HepG2 (cell line): ENCODE data around the gene BTAF1. TPM values are rescaled to one million over a fixed set of nuclear protein-coding genes. Genes with fewer than 3 reads are reported as not detected.

Source experiments
- FOXO1 ChIP-seq: sonication (generic); formaldehyde crosslinking; IDR thresholded peaks from 2 replicates; pipeline ENCODE4 v1.4.0; 2020; ENCODE audit warnings: missing genetic modification reagents
- FOXP4 ChIP-seq: sonication (generic); formaldehyde crosslinking; IDR thresholded peaks from 2 replicates; pipeline ENCODE4 v1.4.0; 2020; ENCODE audit warnings: missing genetic modification reagents
- GABPA ChIP-seq, 2 experiments: IDR thresholded peaks; 2 replicates each; pipeline ENCODE4 v1.6.1; 2011 to 2016; ENCODE audit warnings: low read depth in 2 of 2, low read length in 1 of 2, missing biosample characterization in 1 of 2, missing genetic modification characterization in 1 of 2
- HNRNPH1 ChIP-seq: fragments of 200-400 bp; formaldehyde crosslinking; optimal IDR thresholded peaks from 2 replicates; pipeline ENCODE3; 2017; ENCODE audit warnings: mild to moderate bottlenecking, low read depth, low read length
- JUNB ChIP-seq: sonication (generic); formaldehyde crosslinking; IDR thresholded peaks from 2 replicates; pipeline ENCODE4 v1.8.0; 2022; ENCODE audit warnings: missing genetic modification reagents, mild to moderate bottlenecking, borderline replicate concordance
- MED13 ChIP-seq: sonication (generic); formaldehyde crosslinking; IDR thresholded peaks from 2 replicates; pipeline ENCODE4 v1.5.0; 2020; ENCODE audit warnings: missing genetic modification reagents
- MEF2D ChIP-seq: sonication (generic); formaldehyde crosslinking; IDR thresholded peaks from 2 replicates; pipeline ENCODE4 v1.5.1; 2020; ENCODE audit warnings: mild to moderate bottlenecking, missing genetic modification reagents
- PHF21A ChIP-seq: sonication (generic); formaldehyde crosslinking; IDR thresholded peaks from 2 replicates; pipeline ENCODE4 v1.5.0; 2020; ENCODE audit warnings: mild to moderate bottlenecking, missing genetic modification reagents
- SIX1 ChIP-seq: sonication (generic); formaldehyde crosslinking; IDR thresholded peaks from 2 replicates; pipeline ENCODE4 v1.4.0; 2020; ENCODE audit warnings: missing genetic modification reagents, borderline replicate concordance
- YY1 ChIP-seq: IDR thresholded peaks from 2 replicates; pipeline ENCODE4 v1.6.1; 2011; ENCODE audit warnings: low read length, low read depth, moderate library complexity, mild to moderate bottlenecking; ENCODE audit not compliant: insufficient read depth, insufficient replicate concordance
- ZBTB46 ChIP-seq: sonication (generic); formaldehyde crosslinking; IDR thresholded peaks from 2 replicates; pipeline ENCODE4 v1.4.0; 2020; ENCODE audit warnings: mild to moderate bottlenecking, missing genetic modification reagents, borderline replicate concordance
- ZFP36L2 ChIP-seq: sonication (generic); formaldehyde crosslinking; IDR thresholded peaks from 2 replicates; pipeline ENCODE4 v1.4.0; 2020; ENCODE audit warnings: missing genetic modification reagents
- ZMYM3 ChIP-seq: sonication (generic); formaldehyde crosslinking; IDR thresholded peaks from 2 replicates; pipeline ENCODE4 v1.5.1; 2020; ENCODE audit warnings: mild to moderate bottlenecking, missing genetic modification reagents
- ZNF142 ChIP-seq: sonication (generic); formaldehyde crosslinking; IDR thresholded peaks from 2 replicates; pipeline ENCODE4 v1.4.0; 2020; ENCODE audit warnings: missing genetic modification reagents
- ZNF713 ChIP-seq: sonication (generic); formaldehyde crosslinking; IDR thresholded peaks from 2 replicates; pipeline ENCODE4 v1.4.0; 2020; ENCODE audit warnings: mild to moderate bottlenecking, missing genetic modification reagents
- ZNF749 ChIP-seq: sonication (generic); formaldehyde crosslinking; IDR thresholded peaks from 2 replicates; pipeline ENCODE4 v1.8.0; 2022; ENCODE audit warnings: mild to moderate bottlenecking, missing genetic modification reagents, moderate library complexity, borderline replicate concordance
- ZNF781 ChIP-seq: sonication (generic); formaldehyde crosslinking; IDR thresholded peaks from 2 replicates; pipeline ENCODE4 v1.5.1; 2020; ENCODE audit warnings: borderline replicate concordance, mild to moderate bottlenecking, missing genetic modification reagents; ENCODE audit errors: not compliant biosample characterization
- ZNF83 ChIP-seq: sonication (generic); formaldehyde crosslinking; IDR thresholded peaks from 2 replicates; pipeline ENCODE4 v1.4.0; 2020; ENCODE audit warnings: missing genetic modification reagents, mild to moderate bottlenecking, borderline replicate concordance
- polyA plus RNA-seq, 8 experiments: library from polyadenylated mRNA; depleted of rRNA in 3 of 8; stranded (reverse) in 7 of 8; unstranded in 1 of 8; fragments of >200 nt; fragmentation: Illumina TruSeq in 4 of 8; extraction: Trizol in 4 of 8; gene quantifications; 2 replicates each; pipeline versions ENCODE4 v1.2.1 to v1.2.3, GENCODE V29; 2011 to 2016; ENCODE audit warnings: low read depth in 4 of 8, missing spikeins in 1 of 8, mixed read lengths in 1 of 8; ENCODE audit not compliant: insufficient read depth in 1 of 8
- total RNA-seq, 5 experiments: library from RNA; depleted of rRNA; stranded (reverse); fragments of >200 nt; fragmentation: Illumina TruSeq; extraction: Trizol; gene quantifications; 2 replicates each; pipeline ENCODE4 v1.2.3, GENCODE V29; 2016; ENCODE audit warnings: low read depth in 1 of 5

The BTAF1 gene
- total and polyA plus RNA-seq, 2 of the 13 experiments (the other 11 are each of a cell fraction or from before 2014, with no cell fraction given): 38.6 to 54.1 TPM

GRCh38 chr10:91923371-91924211 lies at the start of gene BTAF1 (continued):
- TF ChIP-seq FOXP4 (CRISPR knock-in tag) (peak; percentile 39; the same call in 1 of the 2 replicates), ZNF83 (CRISPR knock-in tag) (peak; percentile 28; the same call in 1 of the 2 replicates), MEF2D (CRISPR knock-in tag) (peak; percentile 75), FOXO1 (CRISPR knock-in tag) (no peak; the same call in 1 of the 2 replicates), PHF21A (peak; percentile 63; the same call in 1 of the 2 replicates), MED13 (peak; percentile 81), ZNF142 (CRISPR knock-in tag) (peak; percentile 64; the same call in 1 of the 2 replicates), YY1 (peak; percentile 73), HNRNPH1 (no peak), ZFP36L2 (CRISPR knock-in tag) (no peak), ZNF713 (peak; percentile 82; the same call in 1 of the 2 replicates), ZNF781 (peak; percentile 87), JUNB (CRISPR knock-in tag) (no peak), ZMYM3 (CRISPR knock-in tag) (no peak), ZNF749 (CRISPR knock-in tag) (no peak; the same call in 1 of the 2 replicates), GABPA (IDR thresholded peaks at IDR 0.05; ENCODE audit: low read depth, low read length) (peak; percentile 73), GABPA (CRISPR knock-in tag; IDR thresholded peaks at IDR 0.05; ENCODE audit: low read depth) (peak; percentile 96), SIX1 (CRISPR knock-in tag) (no peak; the same call in 1 of the 2 replicates), ZBTB46 (CRISPR knock-in tag) (peak; percentile 88; the same call in 1 of the 2 replicates)
